HepG2 (cell line): ENCODE measurements around the gene KCTD16. TPM values are rescaled to one million over a fixed set of nuclear protein-coding genes. Genes with fewer than 3 reads are reported as not detected.
A peak's percentile ranks its signal among the peaks of the same experiment; 100 is the strongest.

Source experiments
- ATAC-seq: fragments of 200-7000 bp; cut with Tn5 transposase; 3 replicates; pipeline ENCODE4 v1.9.1; 2020; ENCODE audit warnings: mild to moderate bottlenecking, moderate library complexity
- BruUV-seq: library from RNA; stranded (reverse); fragments of 400-500 nt; replicated peaks from 2 replicates; lab custom pipeline; 2021; lab: Mats Ljungman, UMichigan
- CTCF ChIA-PET: fragments of 300-600 bp; formaldehyde crosslinking; extraction: SDS; loops from one replicate; lab custom pipeline; 2021; ENCODE audit warnings: low total read pairs, inconsistent platforms, low intra/inter-chr PET ratio; lab: Yijun Ruan, JAX
- POLR2A ChIA-PET: fragments of 350-600 bp; sonication (Branson Sonifier 250); formaldehyde crosslinking; loops from one replicate; lab custom pipeline; 2020; ENCODE audit warnings: antibody characterized with exemption, inconsistent platforms; lab: Yijun Ruan, JAX
- DNase-seq: peaks from one replicate; pipeline ENCODE4 v3.0.0-alpha.2; 2015; ENCODE audit warnings: low spot score
- FAIRE-seq: peaks from 3 replicates; lab custom pipeline; 2011; peaks lifted over from hg19 to GRCh38; lab: Jason Lieb, UNC
- H2AFZ ChIP-seq: one replicate; pipeline ENCODE4 v1.6.1; 2011; ENCODE audit warnings: low read length, inconsistent platforms
- H3K27ac ChIP-seq: fragments of 300-600 bp; 3 replicates; pipeline ENCODE4 v1.8.0; 2011; ENCODE audit warnings: mixed run types, mild to moderate bottlenecking, mixed read lengths, low read length, inconsistent platforms; ENCODE audit not compliant: insufficient read depth; ENCODE audit errors: extremely low read length
- H3K27me3 ChIP-seq, 2 experiments: fragments of 200-600 bp in 1 of 2; 2 replicates in 1 of 2; 3 replicates in 1 of 2; pipeline versions ENCODE4 v1.6.0 to v1.8.0; 2011; ENCODE audit warnings: low read length in 2 of 2, mild to moderate bottlenecking in 2 of 2, moderate library complexity in 2 of 2, inconsistent platforms in 1 of 2; ENCODE audit not compliant: insufficient read depth in 2 of 2, control insufficient read depth in 1 of 2
- H3K36me3 ChIP-seq, 2 experiments: fragments of 200-600 bp in 1 of 2; replicated peaks in 1 of 2; 2 replicates in 1 of 2; 3 replicates in 1 of 2; pipeline versions ENCODE4 v1.5.1 to v1.8.0; 2011; ENCODE audit warnings: low read length in 2 of 2, inconsistent platforms in 1 of 2; ENCODE audit not compliant: insufficient read depth in 2 of 2, control insufficient read depth in 1 of 2
- H3K4me1 ChIP-seq: 2 replicates; pipeline ENCODE4 v1.5.1; 2012; ENCODE audit warnings: low read length, inconsistent platforms; ENCODE audit not compliant: insufficient read depth
- H3K4me2 ChIP-seq: 2 replicates; pipeline ENCODE4 v1.6.0; 2011; ENCODE audit warnings: low read depth, low read length, inconsistent platforms
- H3K4me3 ChIP-seq, 3 experiments: fragments of 200-600 bp in 1 of 3; sonication (generic), shearing (Covaris generic) in 1 of 3; replicated peaks in 1 of 3; 2 replicates each; pipeline ENCODE4 v1.5.1; 2011 to 2016; ENCODE audit warnings: low read length in 3 of 3, inconsistent platforms in 2 of 3, low read depth in 2 of 3, mild to moderate bottlenecking in 2 of 3, control low read depth in 1 of 3, mixed read lengths in 1 of 3; ENCODE audit not compliant: insufficient read depth in 1 of 3
- H3K79me2 ChIP-seq: one replicate; pipeline ENCODE4 v1.6.1; 2011; ENCODE audit warnings: low read length, inconsistent platforms; ENCODE audit not compliant: insufficient read depth
- H3K9ac ChIP-seq: 2 replicates; pipeline ENCODE4 v1.6.0; 2011; ENCODE audit warnings: mild to moderate bottlenecking, low read depth, low read length, inconsistent platforms; ENCODE audit not compliant: insufficient read depth
- H3K9me3 ChIP-seq: 2 replicates; pipeline ENCODE4 v1.5.1; 2012; ENCODE audit warnings: mild to moderate bottlenecking, low read length
- H4K20me1 ChIP-seq: 2 replicates; pipeline ENCODE4 v1.6.0; 2011; ENCODE audit warnings: inconsistent platforms, mild to moderate bottlenecking, low read length, moderate library complexity; ENCODE audit not compliant: insufficient read depth
- ARNTL ChIP-seq: sonication (generic); formaldehyde crosslinking; IDR thresholded peaks from 2 replicates; pipeline ENCODE4 v1.4.0; 2020; ENCODE audit warnings: mild to moderate bottlenecking, missing genetic modification reagents
- ATF7 ChIP-seq, 2 experiments: fragments of 450-650 bp in 1 of 2; sonication (generic) in 1 of 2; formaldehyde crosslinking in 1 of 2; IDR thresholded peaks; 2 replicates each; pipeline versions ENCODE4 v1.4.0 to v1.6.1; 2016 to 2020; ENCODE audit warnings: antibody characterized with exemption in 1 of 2, mild to moderate bottlenecking in 1 of 2, missing genetic modification reagents in 1 of 2
- CHD2 ChIP-seq: IDR thresholded peaks from 2 replicates; pipeline ENCODE4 v1.6.1; 2011; ENCODE audit warnings: low read depth, low read length, improper control_type of control experiment
- HIVEP1 ChIP-seq: sonication (generic); formaldehyde crosslinking; IDR thresholded peaks from 2 replicates; pipeline ENCODE4 v1.4.0; 2020; ENCODE audit warnings: mild to moderate bottlenecking, missing genetic modification reagents
- MAFF ChIP-seq: IDR thresholded peaks from 2 replicates; pipeline ENCODE4 v1.6.1; 2011; ENCODE audit warnings: low read depth, low read length, improper control_type of control experiment
- MIXL1 ChIP-seq: IDR thresholded peaks from 2 replicates; pipeline ENCODE4 v1.6.1; 2016
- NCOR1 ChIP-seq: fragments of 200-600 bp; sonication (generic); IDR thresholded peaks from 2 replicates; pipeline ENCODE4 v1.7.0; 2017; ENCODE audit warnings: antibody characterized with exemption, low read length, borderline replicate concordance
- NFIC ChIP-seq: IDR thresholded peaks from 2 replicates; pipeline ENCODE4 v1.6.1; 2012; ENCODE audit warnings: mild to moderate bottlenecking, low read length, inconsistent platforms
- NFRKB ChIP-seq: fragments of 450-650 bp; IDR thresholded peaks from 2 replicates; pipeline ENCODE4 v1.6.1; 2017
- RAD21 ChIP-seq: fragments of 450-650 bp; formaldehyde crosslinking; IDR thresholded peaks from 2 replicates; pipeline ENCODE4 v1.5.0; 2020; ENCODE audit warnings: mild to moderate bottlenecking
- YEATS2 ChIP-seq: sonication (generic); formaldehyde crosslinking; IDR thresholded peaks from 2 replicates; pipeline ENCODE4 v1.4.0; 2020; ENCODE audit warnings: missing genetic modification reagents, borderline replicate concordance
- WGBS: methylation state at CpG from one replicate; pipeline ENCODE4 v1.1.6; 2017; ENCODE audit warnings: low lambda C conversion rate; 5-methylcytosine and 5-hydroxymethylcytosine counted together
- in situ Hi-C: cut with HindIII; loops from 2 replicates; pipeline ENCODE4 v1.10.0; 2017; ENCODE audit warnings: low pct_unique_long_range_greater_than_20kb; ENCODE audit not compliant: extremely low pct_ligation_motif_present
- intact Hi-C: fragments of 100-400 bp; cut with micrococcal nuclease; formaldehyde crosslinking; loops from one replicate; pipeline ENCODE4 v1.10.0; 2022; ENCODE audit not compliant: unreplicated experiment
- polyA plus RNA-seq, 8 experiments: library from polyadenylated mRNA; depleted of rRNA in 3 of 8; stranded (reverse) in 7 of 8; unstranded in 1 of 8; fragments of >200 nt; fragmentation: Illumina TruSeq in 4 of 8; extraction: Trizol in 4 of 8; gene quantifications; 2 replicates each; pipeline versions ENCODE4 v1.2.1 to v1.2.3, GENCODE V29; 2011 to 2016; ENCODE audit warnings: low read depth in 4 of 8, missing spikeins in 1 of 8, mixed read lengths in 1 of 8; ENCODE audit not compliant: insufficient read depth in 1 of 8
- total RNA-seq, 5 experiments: library from RNA; depleted of rRNA; stranded (reverse); fragments of >200 nt; fragmentation: Illumina TruSeq; extraction: Trizol; gene quantifications; 2 replicates each; pipeline ENCODE4 v1.2.3, GENCODE V29; 2016; ENCODE audit warnings: low read depth in 1 of 5
- TF ChIP-seq, protein P1 (sequence below): sonication (generic); formaldehyde crosslinking; IDR thresholded peaks from 2 replicates; pipeline ENCODE4 v1.8.1; 2022; ENCODE audit warnings: low read depth, mild to moderate bottlenecking, missing genetic modification reagents
- TF ChIP-seq, protein P2 (sequence below): sonication (generic); formaldehyde crosslinking; IDR thresholded peaks from 2 replicates; pipeline ENCODE4 v1.5.1; 2020; ENCODE audit warnings: mild to moderate bottlenecking, missing genetic modification reagents
- TF ChIP-seq, protein P3 (sequence below): IDR thresholded peaks from 2 replicates; pipeline ENCODE4 v1.6.1; 2016; ENCODE audit warnings: low read depth, borderline replicate concordance
- TF ChIP-seq, protein P4 (sequence below): sonication (generic); formaldehyde crosslinking; IDR thresholded peaks from 2 replicates; pipeline ENCODE4 v1.4.0; 2020; ENCODE audit warnings: mild to moderate bottlenecking, missing genetic modification reagents
- TF ChIP-seq, protein P5 (sequence below): sonication (generic); formaldehyde crosslinking; IDR thresholded peaks from 2 replicates; pipeline ENCODE4 v1.5.1; 2020; ENCODE audit warnings: mild to moderate bottlenecking, missing genetic modification reagents, borderline replicate concordance

Gene KCTD16
- total and polyA plus RNA-seq, 2 of the 13 experiments (the other 11 are each of a cell fraction or from before 2014, with no cell fraction given) = 0.02 to 0.09 TPM

DNA sequence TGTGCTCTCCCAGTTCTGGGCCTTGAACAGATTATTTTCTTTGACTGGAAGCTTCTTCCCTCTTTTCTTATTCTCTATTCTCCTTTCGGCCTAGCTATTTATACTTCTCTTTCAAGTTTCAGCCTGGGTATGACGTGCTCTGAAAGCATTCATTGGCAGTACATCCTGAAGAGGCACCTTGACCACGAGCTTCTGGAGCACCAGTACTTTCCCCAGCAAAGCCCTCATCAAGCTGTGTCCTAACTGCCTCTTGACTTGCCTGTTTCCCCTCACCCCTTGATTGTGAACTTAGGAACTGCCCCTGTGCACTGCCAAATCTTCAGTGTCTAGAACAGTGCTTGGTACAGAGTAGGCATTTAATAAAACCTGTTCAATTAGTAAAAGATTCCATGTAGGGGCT is 154.9 kb downstream of the KCTD16 start (continued):
- TF ChIP-seq, protein P1, sequence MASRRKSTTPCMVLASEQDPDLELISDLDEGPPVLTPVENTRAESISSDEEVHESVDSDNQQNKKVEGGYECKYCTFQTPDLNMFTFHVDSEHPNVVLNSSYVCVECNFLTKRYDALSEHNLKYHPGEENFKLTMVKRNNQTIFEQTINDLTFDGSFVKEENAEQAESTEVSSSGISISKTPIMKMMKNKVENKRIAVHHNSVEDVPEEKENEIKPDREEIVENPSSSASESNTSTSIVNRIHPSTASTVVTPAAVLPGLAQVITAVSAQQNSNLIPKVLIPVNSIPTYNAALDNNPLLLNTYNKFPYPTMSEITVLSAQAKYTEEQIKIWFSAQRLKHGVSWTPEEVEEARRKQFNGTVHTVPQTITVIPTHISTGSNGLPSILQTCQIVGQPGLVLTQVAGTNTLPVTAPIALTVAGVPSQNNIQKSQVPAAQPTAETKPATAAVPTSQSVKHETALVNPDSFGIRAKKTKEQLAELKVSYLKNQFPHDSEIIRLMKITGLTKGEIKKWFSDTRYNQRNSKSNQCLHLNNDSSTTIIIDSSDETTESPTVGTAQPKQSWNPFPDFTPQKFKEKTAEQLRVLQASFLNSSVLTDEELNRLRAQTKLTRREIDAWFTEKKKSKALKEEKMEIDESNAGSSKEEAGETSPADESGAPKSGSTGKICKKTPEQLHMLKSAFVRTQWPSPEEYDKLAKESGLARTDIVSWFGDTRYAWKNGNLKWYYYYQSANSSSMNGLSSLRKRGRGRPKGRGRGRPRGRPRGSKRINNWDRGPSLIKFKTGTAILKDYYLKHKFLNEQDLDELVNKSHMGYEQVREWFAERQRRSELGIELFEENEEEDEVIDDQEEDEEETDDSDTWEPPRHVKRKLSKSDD (CRISPR knock-in tag) = no peak
- no peak for TF ChIP-seq NCOR1
- no peak for TF ChIP-seq NFIC
- TF ChIP-seq, protein P2, sequence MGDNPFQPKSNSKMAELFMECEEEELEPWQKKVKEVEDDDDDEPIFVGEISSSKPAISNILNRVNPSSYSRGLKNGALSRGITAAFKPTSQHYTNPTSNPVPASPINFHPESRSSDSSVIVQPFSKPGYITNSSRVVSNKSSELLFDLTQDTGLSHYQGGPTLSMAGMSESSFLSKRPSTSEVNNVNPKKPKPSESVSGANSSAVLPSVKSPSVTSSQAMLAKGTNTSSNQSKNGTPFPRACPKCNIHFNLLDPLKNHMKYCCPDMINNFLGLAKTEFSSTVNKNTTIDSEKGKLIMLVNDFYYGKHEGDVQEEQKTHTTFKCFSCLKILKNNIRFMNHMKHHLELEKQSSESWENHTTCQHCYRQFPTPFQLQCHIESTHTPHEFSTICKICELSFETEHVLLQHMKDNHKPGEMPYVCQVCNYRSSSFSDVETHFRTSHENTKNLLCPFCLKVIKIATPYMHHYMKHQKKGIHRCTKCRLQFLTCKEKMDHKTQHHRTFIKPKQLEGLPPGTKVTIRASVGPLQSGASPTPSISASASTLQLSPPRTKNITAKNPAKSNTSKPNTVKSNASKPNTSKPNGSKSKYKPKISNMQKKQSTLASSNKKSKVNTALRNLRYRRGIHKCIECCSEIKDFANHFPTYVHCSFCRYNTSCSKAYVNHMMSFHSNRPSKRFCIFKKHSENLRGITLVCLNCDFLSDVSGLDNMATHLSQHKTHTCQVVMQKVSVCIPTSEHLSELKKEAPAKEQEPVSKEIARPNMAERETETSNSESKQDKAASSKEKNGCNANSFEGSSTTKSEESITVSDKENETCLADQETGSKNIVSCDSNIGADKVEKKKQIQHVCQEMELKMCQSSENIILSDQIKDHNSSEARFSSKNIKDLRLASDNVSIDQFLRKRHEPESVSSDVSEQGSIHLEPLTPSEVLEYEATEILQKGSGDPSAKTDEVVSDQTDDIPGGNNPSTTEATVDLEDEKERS = no peak
- no peak for TF ChIP-seq NFRKB
- TF ChIP-seq CHD2 = no peak
- TF ChIP-seq MIXL1 (CRISPR knock-in tag) = no peak
- no peak for TF ChIP-seq YEATS2 (CRISPR knock-in tag)
- no peak for TF ChIP-seq ARNTL (CRISPR knock-in tag)

DNA sequence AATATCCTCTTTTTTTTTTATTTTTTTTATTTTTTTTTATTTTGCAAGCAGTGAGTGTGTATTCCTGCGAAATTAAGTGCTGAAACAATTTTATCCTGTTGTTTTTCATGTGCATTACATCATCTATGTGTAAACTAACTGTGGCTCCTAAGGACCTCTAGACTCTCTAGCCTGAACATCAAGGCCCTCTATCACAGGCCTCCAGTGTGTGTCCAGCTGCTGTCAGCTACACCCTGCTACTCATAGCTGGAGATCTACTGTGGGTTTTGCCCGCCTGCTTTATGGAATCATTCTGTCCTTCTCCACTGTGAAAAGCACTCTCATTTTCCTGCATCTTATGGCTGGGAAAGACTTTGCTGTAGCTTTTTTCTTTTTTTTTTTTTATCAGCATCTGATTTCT is 157.8 kb downstream of the KCTD16 start:
- H3K27me3 ChIP-seq = no peaks in the 10 kb centered on the region
- ChIA-PET CTCF (no interaction called here), POLR2A (no interaction called here)
- FAIRE-seq (no peak), ATAC-seq (no peak), DNase-seq (no peak)
- no peaks in the 10 kb centered on the region for H3K9me3 ChIP-seq
- H4K20me1 ChIP-seq = no peaks in the 10 kb centered on the region
- intact Hi-C loops (no loop called here), in situ Hi-C loops (no loop called here)
- no peak overlapping the region for H2AFZ ChIP-seq
- no peaks in the 10 kb centered on the region for H3K36me3 ChIP-seq
- H3K79me2 ChIP-seq = no peaks in the 10 kb centered on the region
- no peaks in the 10 kb centered on the region for H3K4me1 ChIP-seq
- H3K4me3 ChIP-seq = no peak overlapping the region
- WGBS = 0% methylated on average over 2 of the region's 2 CpGs
- H3K4me2 ChIP-seq = no peak overlapping the region
- H3K27ac ChIP-seq = no peak overlapping the region
- BruUV-seq = no TSS peak
- H3K9ac ChIP-seq = no peak overlapping the region
- TF ChIP-seq HIVEP1 = no peak
- TF ChIP-seq RAD21 (CRISPR knock-in tag) = no peak
- TF ChIP-seq ATF7 (IDR thresholded peaks at IDR 0.05) = 0 out of 2 replicates have a peak, but pooled peaks have one; percentile 37
- TF ChIP-seq ATF7 (CRISPR knock-in tag; IDR thresholded peaks at IDR 0.05) = no peak
- TF ChIP-seq, protein P3, sequence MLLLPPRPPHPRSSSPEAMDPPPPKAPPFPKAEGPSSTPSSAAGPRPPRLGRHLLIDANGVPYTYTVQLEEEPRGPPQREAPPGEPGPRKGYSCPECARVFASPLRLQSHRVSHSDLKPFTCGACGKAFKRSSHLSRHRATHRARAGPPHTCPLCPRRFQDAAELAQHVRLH (CRISPR knock-in tag) = no peak
- no peak for TF ChIP-seq MAFF
- TF ChIP-seq, protein P4, sequence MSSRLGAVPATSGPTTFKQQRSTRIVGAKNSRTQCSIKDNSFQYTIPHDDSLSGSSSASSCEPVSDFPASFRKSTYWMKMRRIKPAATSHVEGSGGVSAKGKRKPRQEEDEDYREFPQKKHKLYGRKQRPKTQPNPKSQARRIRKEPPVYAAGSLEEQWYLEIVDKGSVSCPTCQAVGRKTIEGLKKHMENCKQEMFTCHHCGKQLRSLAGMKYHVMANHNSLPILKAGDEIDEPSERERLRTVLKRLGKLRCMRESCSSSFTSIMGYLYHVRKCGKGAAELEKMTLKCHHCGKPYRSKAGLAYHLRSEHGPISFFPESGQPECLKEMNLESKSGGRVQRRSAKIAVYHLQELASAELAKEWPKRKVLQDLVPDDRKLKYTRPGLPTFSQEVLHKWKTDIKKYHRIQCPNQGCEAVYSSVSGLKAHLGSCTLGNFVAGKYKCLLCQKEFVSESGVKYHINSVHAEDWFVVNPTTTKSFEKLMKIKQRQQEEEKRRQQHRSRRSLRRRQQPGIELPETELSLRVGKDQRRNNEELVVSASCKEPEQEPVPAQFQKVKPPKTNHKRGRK (CRISPR knock-in tag) = no peak
- TF ChIP-seq, protein P5, sequence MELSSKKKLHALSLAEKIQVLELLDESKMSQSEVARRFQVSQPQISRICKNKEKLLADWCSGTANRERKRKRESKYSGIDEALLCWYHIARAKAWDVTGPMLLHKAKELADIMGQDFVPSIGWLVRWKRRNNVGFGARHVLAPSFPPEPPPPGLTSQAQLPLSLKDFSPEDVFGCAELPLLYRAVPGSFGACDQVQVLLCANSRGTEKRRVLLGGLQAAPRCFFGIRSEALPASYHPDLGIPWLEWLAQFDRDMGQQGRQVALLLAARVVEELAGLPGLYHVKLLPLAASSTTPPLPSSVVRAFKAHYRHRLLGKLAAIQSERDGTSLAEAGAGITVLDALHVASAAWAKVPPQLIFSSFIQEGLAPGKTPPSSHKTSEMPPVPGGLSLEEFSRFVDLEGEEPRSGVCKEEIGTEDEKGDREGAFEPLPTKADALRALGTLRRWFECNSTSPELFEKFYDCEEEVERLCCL (CRISPR knock-in tag) = no peak
